Small intestine (tissue), 7 donors: ENCODE measurements around the gene PPP2R2B. TPM values are rescaled to one million over a fixed set of nuclear protein-coding genes. Genes with fewer than 3 reads are reported as not detected.

ENCODE experiments used
- DNase-seq, 2 donors: peaks; one replicate each; pipeline versions ENCODE4 v3.0.0 to v3.0.0-alpha.2; 2013
- FAIRE-seq: peaks from 2 replicates; lab custom pipeline; 2012; peaks lifted over from hg19 to GRCh38; lab: Jason Lieb, UNC
- H3K27ac ChIP-seq, 3 donors: one replicate each; pipeline ENCODE4 v1.5.1; 2013; ENCODE audit warnings: low read length in 2 of 3, mild to moderate bottlenecking in 2 of 3, control low read depth in 1 of 3, inconsistent platforms in 1 of 3, low read depth in 1 of 3, moderate library complexity in 1 of 3
- H3K27me3 ChIP-seq, 3 donors: one replicate each; pipeline ENCODE4 v1.6.1; 2013; ENCODE audit warnings: low read length in 3 of 3, inconsistent platforms in 1 of 3; ENCODE audit not compliant: control insufficient read depth in 3 of 3, insufficient read depth in 3 of 3
- H3K36me3 ChIP-seq, 3 donors: one replicate each; pipeline ENCODE4 v1.6.1; 2013; ENCODE audit warnings: low read length in 3 of 3, inconsistent platforms in 1 of 3, low read depth in 1 of 3, mild to moderate bottlenecking in 1 of 3, moderate library complexity in 1 of 3; ENCODE audit not compliant: control insufficient read depth in 3 of 3, insufficient read depth in 2 of 3
- H3K4me1 ChIP-seq, 3 donors: one replicate each; pipeline ENCODE4 v1.6.1; 2013; ENCODE audit warnings: low read length in 2 of 3, inconsistent platforms in 1 of 3, low read depth in 1 of 3, mild to moderate bottlenecking in 1 of 3, moderate library complexity in 1 of 3; ENCODE audit not compliant: control insufficient read depth in 3 of 3, insufficient read depth in 2 of 3
- H3K4me3 ChIP-seq, 3 donors: one replicate each; pipeline ENCODE4 v1.5.1; 2013; ENCODE audit warnings: low read length in 3 of 3, control low read depth in 1 of 3, inconsistent platforms in 1 of 3, low read depth in 1 of 3, mild to moderate bottlenecking in 1 of 3, moderate library complexity in 1 of 3
- H3K9me3 ChIP-seq, 2 donors: one replicate each; pipeline ENCODE4 v1.6.1; 2013; ENCODE audit warnings: low read depth in 1 of 2, low read length in 1 of 2; ENCODE audit not compliant: control insufficient read depth in 2 of 2, insufficient read depth in 1 of 2
- WGBS, 3 donors: extraction: QIAGEN DNeasy Blood & Tissue Kit; methylation state at CpG; one replicate each; pipeline ENCODE4 v1.1.7; 2013; 5-methylcytosine and 5-hydroxymethylcytosine counted together
- polyA plus RNA-seq, 4 donors: library from polyadenylated mRNA; stranded (reverse) in 3 of 4; unstranded in 1 of 4; fragments of 200-250 nt in 3 of 4; fragments of 120-200 nt in 1 of 4; gene quantifications; one replicate each; pipeline versions ENCODE4 v1.2.1 to v1.2.3, GENCODE V29; 2013
- donor health status: healthy with polysubstance abuse.
- donor health status: control.
- donor health status: control.
- donor health status: Bipolar disorder and iron deficiency.
- donor health status: healthy.

Gene PPP2R2B
- polyA plus RNA-seq, 4 donors, result 0.22 to 3.8 (median 1.6) TPM

GRCh38 chr5:146642410-146642809 is 236.1 kb downstream of the PPP2R2B start:
- Histone ChIP-seq H3K36me3 (no peaks in the 10 kb centered on the region), H3K4me3 (no peak overlapping the region), H3K27me3 (no peaks in the 10 kb centered on the region), H3K4me1 (no peaks in the 10 kb centered on the region), H3K27ac (no peak overlapping the region), H3K9me3 (no peaks in the 10 kb centered on the region)
- FAIRE-seq (no peak), DNase-seq (no peak)
- 91 to 94% (median 92%) methylated on average over 3 of the region's 3 CpGs for WGBS, 3 donors

- DNase-seq (no peak), FAIRE-seq (no peak)
- Histone ChIP-seq H3K36me3 (no peaks in the 10 kb centered on the region), H3K27me3 (no peaks in the 10 kb centered on the region), H3K9me3 (no peaks in the 10 kb centered on the region), H3K27ac (no peak overlapping the region), H3K4me3 (no peak overlapping the region), H3K4me1 (no peaks in the 10 kb centered on the region)
- WGBS, 3 donors, result 81 to 90% (median 83%) methylated on average over 3 of the region's 3 CpGs
Observed at GRCh38 chr5:146641941-146642340, 236.6 kb downstream of the PPP2R2B start.

- H3K9me3 ChIP-seq, result no peaks in the 10 kb centered on the region
- FAIRE-seq (no peak), DNase-seq (peak in 1 of 2 donors; percentile 52)
- H3K4me3 ChIP-seq, result no peak overlapping the region
- H3K4me1 ChIP-seq, result no peaks in the 10 kb centered on the region
- H3K27ac ChIP-seq, result no peak overlapping the region
- no peaks in the 10 kb centered on the region for H3K36me3 ChIP-seq
- 45 to 60% (median 60%) methylated on average over 7 of the region's 7 CpGs for WGBS, 3 donors
- no peaks in the 10 kb centered on the region for H3K27me3 ChIP-seq
Observed at GRCh38 chr5:146640285-146640896, 238.2 kb downstream of the PPP2R2B start.

GRCh38 chr5:146635443-146635842 is 243.1 kb downstream of the PPP2R2B start:
- Histone ChIP-seq H3K4me3 (no peak overlapping the region), H3K4me1 (no peaks in the 10 kb centered on the region), H3K27ac (no peak overlapping the region), H3K27me3 (no peaks in the 10 kb centered on the region), H3K9me3 (no peaks in the 10 kb centered on the region), H3K36me3 (no peaks in the 10 kb centered on the region)
- no peak for FAIRE-seq
- no peak for DNase-seq
- 77 to 83% (median 80%) methylated on average over 3 of the region's 3 CpGs for WGBS, 3 donors

- no peaks in the 10 kb centered on the region for H3K27me3 ChIP-seq
- no peaks in the 10 kb centered on the region for H3K9me3 ChIP-seq
- H3K27ac ChIP-seq, result no peak overlapping the region
- no peaks in the 10 kb centered on the region for H3K4me1 ChIP-seq
- WGBS, 3 donors, result 39 to 58% (median 45%) methylated on average over 8 of the region's 8 CpGs
- no peak overlapping the region for H3K4me3 ChIP-seq
- no peak for FAIRE-seq
- no peaks in the 10 kb centered on the region for H3K36me3 ChIP-seq
- no peak for DNase-seq
Observed at GRCh38 chr5:146633323-146633764, 245.2 kb downstream of the PPP2R2B start.

- DNase-seq (no peak), FAIRE-seq (no peak)
- no peaks in the 10 kb centered on the region for H3K9me3 ChIP-seq
- no peaks in the 10 kb centered on the region for H3K36me3 ChIP-seq
- H3K4me3 ChIP-seq, result no peak overlapping the region
- H3K27me3 ChIP-seq, result no peaks in the 10 kb centered on the region
- H3K27ac ChIP-seq, result no peak overlapping the region
- no peaks in the 10 kb centered on the region for H3K4me1 ChIP-seq
- 64 to 70% (median 64%) methylated on average over 8 of the region's 8 CpGs for WGBS, 3 donors
Observed at GRCh38 chr5:146632620-146633322, 245.8 kb downstream of the PPP2R2B start.

GRCh38 chr5:146630472-146630871 is 248.1 kb downstream of the PPP2R2B start:
- Histone ChIP-seq H3K27ac (no peak overlapping the region), H3K36me3 (no peaks in the 10 kb centered on the region), H3K4me1 (no peaks in the 10 kb centered on the region), H3K9me3 (peaks cover 0 to 4% of the 10 kb centered on the region in 2 donors), H3K27me3 (no peaks in the 10 kb centered on the region), H3K4me3 (no peak overlapping the region)
- FAIRE-seq (no peak), DNase-seq (peak in 1 of 2 donors; percentile 4)
- WGBS, 3 donors, result 62 to 77% (median 66%) methylated on average over 3 of the region's 3 CpGs

- Histone ChIP-seq H3K4me3 (no peak overlapping the region), H3K27me3 (no peaks in the 10 kb centered on the region), H3K9me3 (peaks cover 0 to 4% of the 10 kb centered on the region in 2 donors), H3K36me3 (no peaks in the 10 kb centered on the region), H3K4me1 (no peaks in the 10 kb centered on the region), H3K27ac (no peak overlapping the region)
- 78 to 84% (median 82%) methylated on average over 5 of the region's 5 CpGs for WGBS, 3 donors
- FAIRE-seq (no peak), DNase-seq (no peak)
Observed at GRCh38 chr5:146628950-146629349, 249.6 kb downstream of the PPP2R2B start.
